ENCODE data around the gene SLC6A17. TPM values are rescaled to one million over a fixed set of nuclear protein-coding genes. Genes with fewer than 3 reads are reported as not detected.
A peak's percentile ranks its signal among the peaks of the same experiment; 100 is the strongest.

SLC6A17 gene
- total RNA-seq, 1 donor from 2014 or later, result 0.52 TPM

GRCh38 chr1:110208916-110209645 lies 58.8 kb downstream of the SLC6A17 start:
- Histone ChIP-seq H3K9me3 (ENCODE audit: control insufficient read depth in 3 of 3, low read length in 3 of 3) (no peaks in the 10 kb centered on the region), H3K27ac (ENCODE audit: low read depth, low read length) (peak overlapping the region; percentile 87), H3K27me3 (ENCODE audit: control insufficient read depth in 3 of 3, insufficient read depth in 3 of 3, low read length in 3 of 3) (peaks cover 0 to 19% (median 9%) of the 10 kb centered on the region in 3 donors), H3K9ac (ENCODE audit: low read depth in 1 of 3, low read length in 3 of 3) (peak overlapping the region in 2 of 3 donors; percentile 81 to 85), H3K36me3 (ENCODE audit: control insufficient read depth in 3 of 3, insufficient read depth in 3 of 3, low read length in 3 of 3) (no peaks in the 10 kb centered on the region), H3K4me3 (ENCODE audit: low read length in 3 of 3) (peak overlapping the region; percentile 69 to 87 (median 82)), H3K4me1 (ENCODE audit: control insufficient read depth in 3 of 3, insufficient read depth in 3 of 3, low read length in 3 of 3) (peaks cover 7 to 33% (median 26%) of the 10 kb centered on the region in 3 donors)

GRCh38 chr1:110209715-110210603 lies 59.7 kb downstream of the SLC6A17 start, which contains the start of gene KCNC4:
KCNC4 (plus strand) TSS chr1:110210314; CDS start chr1:110211500, 1,186 bp downstream.
- Histone ChIP-seq H3K4me1 (ENCODE audit: control insufficient read depth in 3 of 3, insufficient read depth in 3 of 3, low read length in 3 of 3) (peaks cover 7 to 38% (median 30%) of the 10 kb centered on the region in 3 donors), H3K27me3 (ENCODE audit: control insufficient read depth in 3 of 3, insufficient read depth in 3 of 3, low read length in 3 of 3) (peaks cover 0 to 19% (median 9%) of the 10 kb centered on the region in 3 donors), H3K9me3 (ENCODE audit: control insufficient read depth in 3 of 3, low read length in 3 of 3) (no peaks in the 10 kb centered on the region), H3K4me3 (ENCODE audit: low read length in 3 of 3) (peak within 1 kb of the TSS; percentile 69 to 87 (median 82)), H3K27ac (ENCODE audit: low read depth, low read length) (peak within 1 kb of the TSS; percentile 87), H3K9ac (ENCODE audit: low read depth in 1 of 3, low read length in 3 of 3) (peak within 1 kb of the TSS; percentile 81 to 89 (median 85)), H3K36me3 (ENCODE audit: control insufficient read depth in 3 of 3, insufficient read depth in 3 of 3, low read length in 3 of 3) (no peaks in the 10 kb centered on the region)

DNA sequence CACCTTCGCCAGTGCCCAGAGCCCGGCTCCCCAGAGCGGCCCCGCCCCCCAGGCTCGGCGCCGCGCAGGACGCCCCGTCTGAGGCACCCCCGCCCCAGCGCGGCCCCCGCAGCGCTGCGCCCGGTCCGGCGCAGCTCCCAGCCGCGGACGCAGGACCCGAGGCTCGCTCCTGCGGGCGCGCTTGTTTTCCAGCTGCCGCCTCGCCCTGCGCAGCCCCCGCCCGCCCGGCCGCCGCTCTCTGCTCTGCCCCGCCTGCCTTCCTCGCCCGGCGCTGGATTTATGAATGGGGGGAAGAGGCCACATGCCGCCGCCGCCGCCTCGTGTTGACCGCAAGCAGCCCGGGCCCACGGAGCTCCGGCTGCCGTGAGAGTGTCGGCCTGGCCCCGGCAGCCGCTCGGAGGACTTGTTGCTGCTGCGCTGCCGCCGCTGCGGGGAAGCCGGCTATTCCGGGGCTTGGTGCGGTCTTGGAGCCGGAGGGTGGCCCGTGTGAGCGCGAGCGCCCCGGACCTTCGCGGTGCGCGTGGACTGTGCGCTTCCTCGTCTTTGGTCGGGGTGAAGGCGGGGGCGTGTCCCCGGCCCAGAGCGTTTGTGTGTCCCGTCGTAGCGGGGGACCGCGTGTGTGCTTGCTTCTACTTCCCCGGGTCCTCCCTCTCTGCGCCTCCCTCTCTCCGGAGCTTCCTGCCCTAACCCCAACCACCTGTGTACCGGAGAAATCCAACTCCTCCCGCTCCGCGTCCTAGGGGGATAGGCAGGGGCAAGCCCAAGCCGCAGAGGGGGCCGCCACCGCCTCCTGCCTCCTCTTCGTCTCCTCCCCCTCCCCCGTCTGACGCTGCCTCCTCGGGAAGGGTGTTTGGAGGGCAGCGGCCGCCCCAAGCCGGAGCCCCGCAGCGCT lies 60.6 kb downstream of the SLC6A17 start:
- Histone ChIP-seq H3K27ac (ENCODE audit: low read depth, low read length) (no peak overlapping the region), H3K4me1 (ENCODE audit: control insufficient read depth in 3 of 3, insufficient read depth in 3 of 3, low read length in 3 of 3) (peaks cover 10 to 47% (median 33%) of the 10 kb centered on the region in 3 donors), H3K27me3 (ENCODE audit: control insufficient read depth in 3 of 3, insufficient read depth in 3 of 3, low read length in 3 of 3) (peaks cover 0 to 19% (median 9%) of the 10 kb centered on the region in 3 donors), H3K9me3 (ENCODE audit: control insufficient read depth in 3 of 3, low read length in 3 of 3) (no peaks in the 10 kb centered on the region), H3K36me3 (ENCODE audit: control insufficient read depth in 3 of 3, insufficient read depth in 3 of 3, low read length in 3 of 3) (no peaks in the 10 kb centered on the region), H3K9ac (ENCODE audit: low read depth in 1 of 3, low read length in 3 of 3) (peak overlapping the region; percentile 33 to 81 (median 60)), H3K4me3 (ENCODE audit: low read length in 3 of 3) (peak overlapping the region; percentile 63 to 87 (median 82))

DNA sequence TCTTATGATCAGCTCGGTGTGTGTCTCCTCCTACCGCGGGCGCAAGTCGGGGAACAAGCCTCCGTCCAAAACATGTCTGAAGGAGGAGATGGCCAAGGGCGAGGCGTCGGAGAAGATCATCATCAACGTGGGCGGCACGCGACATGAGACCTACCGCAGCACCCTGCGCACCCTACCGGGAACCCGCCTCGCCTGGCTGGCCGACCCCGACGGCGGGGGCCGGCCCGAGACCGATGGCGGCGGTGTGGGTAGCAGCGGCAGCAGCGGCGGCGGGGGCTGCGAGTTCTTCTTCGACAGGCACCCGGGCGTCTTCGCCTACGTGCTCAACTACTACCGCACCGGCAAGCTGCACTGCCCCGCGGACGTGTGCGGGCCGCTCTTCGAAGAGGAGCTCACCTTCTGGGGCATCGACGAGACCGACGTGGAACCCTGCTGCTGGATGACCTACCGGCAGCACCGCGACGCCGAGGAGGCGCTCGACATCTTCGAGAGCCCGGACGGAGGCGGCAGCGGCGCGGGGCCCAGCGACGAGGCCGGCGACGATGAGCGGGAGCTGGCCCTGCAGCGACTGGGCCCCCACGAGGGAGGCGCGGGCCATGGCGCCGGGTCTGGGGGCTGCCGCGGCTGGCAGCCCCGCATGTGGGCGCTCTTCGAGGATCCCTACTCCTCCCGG lies 61.3 kb downstream of the SLC6A17 start:
- peak overlapping the region; percentile 56 to 87 (median 82) for H3K4me3 ChIP-seq (ENCODE audit: low read length in 3 of 3)
- H3K9me3 ChIP-seq (ENCODE audit: control insufficient read depth in 3 of 3, low read length in 3 of 3), result no peaks in the 10 kb centered on the region
- H3K4me1 ChIP-seq (ENCODE audit: control insufficient read depth in 3 of 3, insufficient read depth in 3 of 3, low read length in 3 of 3), result peaks cover 10 to 50% (median 33%) of the 10 kb centered on the region in 3 donors
- H3K36me3 ChIP-seq (ENCODE audit: control insufficient read depth in 3 of 3, insufficient read depth in 3 of 3, low read length in 3 of 3), result no peaks in the 10 kb centered on the region
- H3K27ac ChIP-seq (ENCODE audit: low read depth, low read length), result no peak overlapping the region
- peak overlapping the region in 2 of 3 donors; percentile 60 to 66 for H3K9ac ChIP-seq (ENCODE audit: low read depth in 1 of 3, low read length in 3 of 3)
- peaks cover 0 to 19% (median 9%) of the 10 kb centered on the region in 3 donors for H3K27me3 ChIP-seq (ENCODE audit: control insufficient read depth in 3 of 3, insufficient read depth in 3 of 3, low read length in 3 of 3)

- Histone ChIP-seq H3K4me3 (ENCODE audit: low read length in 3 of 3) (peak overlapping the region; percentile 49 to 87 (median 82)), H3K9me3 (ENCODE audit: control insufficient read depth in 3 of 3, low read length in 3 of 3) (no peaks in the 10 kb centered on the region), H3K9ac (ENCODE audit: low read depth in 1 of 3, low read length in 3 of 3) (peak overlapping the region in 1 of 3 donors; percentile 66), H3K4me1 (ENCODE audit: control insufficient read depth in 3 of 3, insufficient read depth in 3 of 3, low read length in 3 of 3) (peaks cover 10 to 50% (median 33%) of the 10 kb centered on the region in 3 donors), H3K36me3 (ENCODE audit: control insufficient read depth in 3 of 3, insufficient read depth in 3 of 3, low read length in 3 of 3) (no peaks in the 10 kb centered on the region), H3K27ac (ENCODE audit: low read depth, low read length) (no peak overlapping the region), H3K27me3 (ENCODE audit: control insufficient read depth in 3 of 3, insufficient read depth in 3 of 3, low read length in 3 of 3) (peaks cover 0 to 19% (median 9%) of the 10 kb centered on the region in 3 donors)
Measured at GRCh38 chr1:110212169-110213142, 62.2 kb downstream of the SLC6A17 start.

DNA sequence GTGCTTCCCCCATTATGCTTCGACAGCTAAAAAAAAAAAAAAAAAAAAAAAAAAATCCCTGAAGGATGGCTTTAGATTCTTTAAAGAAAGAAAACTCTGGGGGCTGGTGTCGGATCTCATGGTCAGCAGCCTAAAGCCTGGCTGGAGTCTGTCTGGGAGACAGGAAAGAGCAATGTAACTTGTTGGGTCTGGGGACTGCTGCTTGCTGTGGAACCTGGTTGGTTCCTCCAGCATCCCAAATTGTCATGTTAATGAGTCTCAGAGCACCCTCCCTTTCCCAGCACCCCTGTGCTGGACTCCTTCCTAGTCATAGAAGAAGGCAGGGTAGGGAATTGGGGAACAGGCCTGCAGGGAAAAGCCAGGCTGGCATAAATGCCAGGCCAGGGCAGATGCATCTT lies 62.8 kb downstream of the SLC6A17 start:
- H3K4me3 ChIP-seq (ENCODE audit: low read length in 3 of 3), result peak overlapping the region in 1 of 3 donors; percentile 49
- peaks cover 10 to 46% (median 31%) of the 10 kb centered on the region in 3 donors for H3K4me1 ChIP-seq (ENCODE audit: control insufficient read depth in 3 of 3, insufficient read depth in 3 of 3, low read length in 3 of 3)

GRCh38 chr1:110214454-110215404 lies 64.4 kb downstream of the SLC6A17 start:
- Histone ChIP-seq H3K36me3 (ENCODE audit: control insufficient read depth in 3 of 3, insufficient read depth in 3 of 3, low read length in 3 of 3) (no peaks in the 10 kb centered on the region), H3K4me3 (ENCODE audit: low read length in 3 of 3) (no peak overlapping the region), H3K27ac (ENCODE audit: low read depth, low read length) (no peak overlapping the region), H3K4me1 (ENCODE audit: control insufficient read depth in 3 of 3, insufficient read depth in 3 of 3, low read length in 3 of 3) (peaks cover 7 to 40% (median 24%) of the 10 kb centered on the region in 3 donors), H3K9me3 (ENCODE audit: control insufficient read depth in 3 of 3, low read length in 3 of 3) (no peaks in the 10 kb centered on the region), H3K9ac (ENCODE audit: low read depth in 1 of 3, low read length in 3 of 3) (peak overlapping the region in 1 of 3 donors; percentile 33), H3K27me3 (ENCODE audit: control insufficient read depth in 3 of 3, insufficient read depth in 3 of 3, low read length in 3 of 3) (peaks cover 0 to 19% (median 9%) of the 10 kb centered on the region in 3 donors)

More for the DNA sequence above, 62.8 kb downstream of the SLC6A17 start:
- Histone ChIP-seq H3K27ac (ENCODE audit: low read depth, low read length) (no peak overlapping the region), H3K27me3 (ENCODE audit: control insufficient read depth in 3 of 3, insufficient read depth in 3 of 3, low read length in 3 of 3) (peaks cover 0 to 19% (median 9%) of the 10 kb centered on the region in 3 donors), H3K36me3 (ENCODE audit: control insufficient read depth in 3 of 3, insufficient read depth in 3 of 3, low read length in 3 of 3) (no peaks in the 10 kb centered on the region), H3K9me3 (ENCODE audit: control insufficient read depth in 3 of 3, low read length in 3 of 3) (no peaks in the 10 kb centered on the region), H3K9ac (ENCODE audit: low read depth in 1 of 3, low read length in 3 of 3) (no peak overlapping the region)

Data from skeletal muscle tissue (tissue), 4 donors.